CD4-positive, alpha-beta memory T cell (primary cell): ENCODE results near the gene ZC3H7B. TPM values are rescaled to one million over a fixed set of nuclear protein-coding genes. Genes with fewer than 3 reads are reported as not detected.

Experiments
- microRNA-seq: library from miRNA; unstranded; fragments of <30 nt; microRNA quantifications from one replicate; pipeline ENCODE4 v1.2.0, GENCODE V29; 2021; ENCODE audit warnings: borderline replicate concordance, borderline number of aligned reads, borderline microRNAs expressed, mixed read lengths
- polyA plus RNA-seq, 2 donors: library from polyadenylated mRNA; unstranded; fragments of 300-500 nt; fragmentation: Illumina TruSeq; gene quantifications; one replicate each; pipeline ENCODE4 v1.2.3, GENCODE V29; 2021
- total RNA-seq, 2 experiments: library from RNA; stranded (reverse); gene quantifications; one replicate each; pipeline ENCODE4 v1.2.3, GENCODE V29; 2021

ZC3H7B gene
- total and polyA plus RNA-seq, 4 experiments from 2014 or later, result 0.20 to 40.3 (median 20.5) TPM

Small RNA genes lying within 50 kb of the gene (microRNA-seq; reads per million reads assigned to microRNA genes)
- not detected for gene MIR6889

Other genes starting within 250 kb of the ZC3H7B start
- gene EP300, start 208.9 kb upstream of the ZC3H7B start, total RNA-seq, result 100 to 1,000 TPM; 106 to 125 TPM
- gene EP300, start 208.9 kb upstream of the ZC3H7B start, polyA plus RNA-seq, result 10 to 100 TPM in 1 of 2 donors, 1 to 10 TPM in 1; 3.5 to 27.4 TPM
- 10 to 100 TPM; 42.7 to 48.2 TPM for gene L3MBTL2, start 96.2 kb upstream of the ZC3H7B start, total RNA-seq
- 10 to 100 TPM; 27.5 to 28.1 TPM for gene L3MBTL2, start 96.2 kb upstream of the ZC3H7B start, polyA plus RNA-seq
- 1 to 10 TPM in 1 of 2 experiments, under 1 TPM in 1; 0.67 to 1.0 TPM for gene CHADL, start 60.6 kb upstream of the ZC3H7B start, total RNA-seq
- gene CHADL, start 60.6 kb upstream of the ZC3H7B start, polyA plus RNA-seq, result under 1 TPM; 0.10 to 0.26 TPM
- 10 to 100 TPM; 69.1 to 74.7 TPM for gene RANGAP1, start 15.3 kb upstream of the ZC3H7B start, total RNA-seq
- 10 to 100 TPM; 12.7 to 32.3 TPM for gene RANGAP1, start 15.3 kb upstream of the ZC3H7B start, polyA plus RNA-seq
- gene TEF, start 80.4 kb downstream of the ZC3H7B start, total RNA-seq, result 1 to 10 TPM; 6.5 to 8.8 TPM
- gene TEF, start 80.4 kb downstream of the ZC3H7B start, polyA plus RNA-seq, result 1 to 10 TPM; 4.4 to 6.4 TPM
- 10 to 100 TPM; 37.5 to 38.7 TPM for gene TOB2, start 145.3 kb downstream of the ZC3H7B start, total RNA-seq
- 10 to 100 TPM in 1 of 2 donors, 1 to 10 TPM in 1; 9.6 to 26.5 TPM for gene TOB2, start 145.3 kb downstream of the ZC3H7B start, polyA plus RNA-seq
- gene PHF5A, start 167.2 kb downstream of the ZC3H7B start, total RNA-seq, result 10 to 100 TPM; 37.7 to 39.2 TPM
- 10 to 100 TPM; 19.7 to 31.6 TPM for gene PHF5A, start 167.2 kb downstream of the ZC3H7B start, polyA plus RNA-seq
- 10 to 100 TPM; 64.8 to 65.0 TPM for gene ACO2, start 167.6 kb downstream of the ZC3H7B start, total RNA-seq
- 10 to 100 TPM; 79.6 to 81.2 TPM for gene ACO2, start 167.6 kb downstream of the ZC3H7B start, polyA plus RNA-seq
- gene POLR3H, start 242.9 kb downstream of the ZC3H7B start, total RNA-seq, result 10 to 100 TPM; 43.6 to 43.7 TPM
- gene POLR3H, start 242.9 kb downstream of the ZC3H7B start, polyA plus RNA-seq, result 10 to 100 TPM; 20.7 to 21.8 TPM